ENCODE measurements around the gene STAM2. TPM values are rescaled to one million over a fixed set of nuclear protein-coding genes. Genes with fewer than 3 reads are reported as not detected.

Gene STAM2
- total RNA-seq (10 to 100 TPM; 35.7 to 37.7 TPM), polyA plus RNA-seq (ENCODE audit: insufficient read depth, low read depth, low replicate concordance) (47.6 TPM)
- long read RNA-seq, donor 1, full-length matches to known transcripts = 9 of 9 reads
- long read RNA-seq, donor 1, partial matches to known transcripts = 0 of 9 reads
- long read RNA-seq, donor 1, other reads (novel, unspliced or antisense) = 0 of 9 reads
- long read RNA-seq, donor 2, full-length matches to known transcripts = 6 of 6 reads
- long read RNA-seq, donor 2, partial matches to known transcripts = 0 of 6 reads
- long read RNA-seq, donor 2, other reads (novel, unspliced or antisense) = 0 of 6 reads

GRCh38 chr2:152175368-152176112, at the start of gene STAM2:
TSS of gene STAM2 (minus strand) at chr2:152175763. CDS start at chr2:152175642, 121 bp downstream.
- peak within 1 kb of the TSS; percentile 78 to 98 for H3K27ac ChIP-seq
- H3K9me3 ChIP-seq = no peaks in the 10 kb centered on the region
- 0 to 1% methylated on average over 1 to 70 of the region's 72 CpGs for WGBS, 2 donors
- DNase-seq = peak; percentile 94
- peaks cover 15% of the 10 kb centered on the region for H3K4me1 ChIP-seq
- no peaks in the 10 kb centered on the region for H3K27me3 ChIP-seq
- no peak for TF ChIP-seq POLR2A (IDR thresholded peaks at IDR 0.05)
- TF ChIP-seq CTCF (IDR thresholded peaks at IDR 0.05) = peak; percentile 93 to 96 (median 93)
- no peaks in the 10 kb centered on the region for H3K36me3 ChIP-seq (ENCODE audit: low read depth, missing control alignments)
- peak within 1 kb of the TSS; percentile 71 to 89 for H3K4me3 ChIP-seq
- intact Hi-C loops (cut with DNase I; ENCODE audit: low total_unique reads) = no loop called here

GRCh38 chr2:152223977-152224376, 48.4 kb upstream of the STAM2 start:
- Histone ChIP-seq H3K9me3 (no peaks in the 10 kb centered on the region), H3K27ac (peak overlapping the region in 1 of 2 donors; percentile 71), H3K36me3 (ENCODE audit: low read depth, missing control alignments) (no peaks in the 10 kb centered on the region), H3K27me3 (no peaks in the 10 kb centered on the region), H3K4me1 (peaks cover 22% of the 10 kb centered on the region), H3K4me3 (no peak overlapping the region)
- peak; percentile 63 for DNase-seq
- TF ChIP-seq CTCF (IDR thresholded peaks at IDR 0.05) (no peak), POLR2A (IDR thresholded peaks at IDR 0.05) (no peak)
- 25 to 33% methylated on average over 2 of the region's 2 CpGs for WGBS, 2 donors
- intact Hi-C loops (cut with DNase I; ENCODE audit: low total_unique reads) = no loop called here

- Histone ChIP-seq H3K27me3 (no peaks in the 10 kb centered on the region), H3K9me3 (no peaks in the 10 kb centered on the region), H3K4me3 (no peak overlapping the region), H3K36me3 (ENCODE audit: low read depth, missing control alignments) (no peaks in the 10 kb centered on the region), H3K4me1 (peaks cover 22% of the 10 kb centered on the region), H3K27ac (peak overlapping the region in 1 of 2 donors; percentile 4)
- DNase-seq = peak; percentile 61
- no peak for TF ChIP-seq CTCF (IDR thresholded peaks at IDR 0.05)
- TF ChIP-seq POLR2A (IDR thresholded peaks at IDR 0.05) = no peak
- intact Hi-C loops (cut with DNase I; ENCODE audit: low total_unique reads) = no loop called here
- WGBS, 2 donors = 33 to 46% methylated on average over 7 of the region's 7 CpGs
Observed at GRCh38 chr2:152222975-152223637, 47.5 kb upstream of the STAM2 start.

GRCh38 chr2:152221839-152222238, 46.3 kb upstream of the STAM2 start:
- Histone ChIP-seq H3K4me3 (no peak overlapping the region), H3K27ac (no peak overlapping the region), H3K9me3 (no peaks in the 10 kb centered on the region), H3K27me3 (no peaks in the 10 kb centered on the region), H3K36me3 (ENCODE audit: low read depth, missing control alignments) (no peaks in the 10 kb centered on the region), H3K4me1 (peaks cover 22% of the 10 kb centered on the region)
- intact Hi-C loops (cut with DNase I; ENCODE audit: low total_unique reads) = no loop called here
- DNase-seq = no peak
- 52 to 68% methylated on average over 3 of the region's 3 CpGs for WGBS, 2 donors
- TF ChIP-seq CTCF (IDR thresholded peaks at IDR 0.05) (no peak), POLR2A (IDR thresholded peaks at IDR 0.05) (no peak)
